HepG2 (cell line): Measurements from ENCODE around the gene POU3F1. TPM values are rescaled to one million over a fixed set of nuclear protein-coding genes. Genes with fewer than 3 reads are reported as not detected.

Source experiments
- ATAC-seq: fragments of 200-7000 bp; cut with Tn5 transposase; 3 replicates; pipeline ENCODE4 v1.9.1; 2020; ENCODE audit warnings: mild to moderate bottlenecking, moderate library complexity
- BruUV-seq: library from RNA; stranded (reverse); fragments of 400-500 nt; replicated peaks from 2 replicates; lab custom pipeline; 2021; lab: Mats Ljungman, UMichigan
- CTCF ChIA-PET: fragments of 300-600 bp; formaldehyde crosslinking; extraction: SDS; loops from one replicate; lab custom pipeline; 2021; ENCODE audit warnings: low total read pairs, inconsistent platforms, low intra/inter-chr PET ratio; lab: Yijun Ruan, JAX
- POLR2A ChIA-PET: fragments of 350-600 bp; sonication (Branson Sonifier 250); formaldehyde crosslinking; loops from one replicate; lab custom pipeline; 2020; ENCODE audit warnings: antibody characterized with exemption, inconsistent platforms; lab: Yijun Ruan, JAX
- DNase-seq: peaks from one replicate; pipeline ENCODE4 v3.0.0-alpha.2; 2015; ENCODE audit warnings: low spot score
- FAIRE-seq: peaks from 3 replicates; lab custom pipeline; 2011; peaks lifted over from hg19 to GRCh38; lab: Jason Lieb, UNC
- H2AFZ ChIP-seq: one replicate; pipeline ENCODE4 v1.6.1; 2011; ENCODE audit warnings: low read length, inconsistent platforms
- H3K27ac ChIP-seq: fragments of 300-600 bp; 3 replicates; pipeline ENCODE4 v1.8.0; 2011; ENCODE audit warnings: mixed run types, mild to moderate bottlenecking, mixed read lengths, low read length, inconsistent platforms; ENCODE audit not compliant: insufficient read depth; ENCODE audit errors: extremely low read length
- H3K27me3 ChIP-seq, 2 experiments: fragments of 200-600 bp in 1 of 2; 2 replicates in 1 of 2; 3 replicates in 1 of 2; pipeline versions ENCODE4 v1.6.0 to v1.8.0; 2011; ENCODE audit warnings: low read length in 2 of 2, mild to moderate bottlenecking in 2 of 2, moderate library complexity in 2 of 2, inconsistent platforms in 1 of 2; ENCODE audit not compliant: insufficient read depth in 2 of 2, control insufficient read depth in 1 of 2
- H3K36me3 ChIP-seq, 2 experiments: fragments of 200-600 bp in 1 of 2; replicated peaks in 1 of 2; 2 replicates in 1 of 2; 3 replicates in 1 of 2; pipeline versions ENCODE4 v1.5.1 to v1.8.0; 2011; ENCODE audit warnings: low read length in 2 of 2, inconsistent platforms in 1 of 2; ENCODE audit not compliant: insufficient read depth in 2 of 2, control insufficient read depth in 1 of 2
- H3K4me1 ChIP-seq: 2 replicates; pipeline ENCODE4 v1.5.1; 2012; ENCODE audit warnings: low read length, inconsistent platforms; ENCODE audit not compliant: insufficient read depth
- H3K4me2 ChIP-seq: 2 replicates; pipeline ENCODE4 v1.6.0; 2011; ENCODE audit warnings: low read depth, low read length, inconsistent platforms
- H3K4me3 ChIP-seq, 3 experiments: fragments of 200-600 bp in 1 of 3; sonication (generic), shearing (Covaris generic) in 1 of 3; replicated peaks in 1 of 3; 2 replicates each; pipeline ENCODE4 v1.5.1; 2011 to 2016; ENCODE audit warnings: low read length in 3 of 3, inconsistent platforms in 2 of 3, low read depth in 2 of 3, mild to moderate bottlenecking in 2 of 3, control low read depth in 1 of 3, mixed read lengths in 1 of 3; ENCODE audit not compliant: insufficient read depth in 1 of 3
- H3K79me2 ChIP-seq: one replicate; pipeline ENCODE4 v1.6.1; 2011; ENCODE audit warnings: low read length, inconsistent platforms; ENCODE audit not compliant: insufficient read depth
- H3K9ac ChIP-seq: 2 replicates; pipeline ENCODE4 v1.6.0; 2011; ENCODE audit warnings: mild to moderate bottlenecking, low read depth, low read length, inconsistent platforms; ENCODE audit not compliant: insufficient read depth
- H3K9me3 ChIP-seq: 2 replicates; pipeline ENCODE4 v1.5.1; 2012; ENCODE audit warnings: mild to moderate bottlenecking, low read length
- H4K20me1 ChIP-seq: 2 replicates; pipeline ENCODE4 v1.6.0; 2011; ENCODE audit warnings: inconsistent platforms, mild to moderate bottlenecking, low read length, moderate library complexity; ENCODE audit not compliant: insufficient read depth
- CHD2 ChIP-seq: IDR thresholded peaks from 2 replicates; pipeline ENCODE4 v1.6.1; 2011; ENCODE audit warnings: low read depth, low read length, improper control_type of control experiment
- GATAD2A ChIP-seq: IDR thresholded peaks from 2 replicates; pipeline ENCODE4 v1.6.1; 2016
- NFRKB ChIP-seq: fragments of 450-650 bp; IDR thresholded peaks from 2 replicates; pipeline ENCODE4 v1.6.1; 2017
- NFYB ChIP-seq: sonication (generic); formaldehyde crosslinking; IDR thresholded peaks from 2 replicates; pipeline ENCODE4 v1.4.0; 2020; ENCODE audit warnings: missing genetic modification reagents
- PPARG ChIP-seq: conservative IDR thresholded peaks from 2 replicates; pipeline ENCODE4 v1.6.1; 2016; ENCODE audit warnings: missing biosample characterization, missing genetic modification reagents
- RARG ChIP-seq: sonication (generic); formaldehyde crosslinking; IDR thresholded peaks from 2 replicates; pipeline ENCODE4 v1.4.0; 2020; ENCODE audit warnings: low read depth, mild to moderate bottlenecking, missing genetic modification reagents
- RXRA ChIP-seq: sonication (generic); formaldehyde crosslinking; IDR thresholded peaks from 2 replicates; pipeline ENCODE4 v1.5.1; 2020; ENCODE audit warnings: missing genetic modification reagents
- TCF7L2 ChIP-seq: IDR thresholded peaks from 2 replicates; pipeline ENCODE4 v1.6.1; 2011; ENCODE audit warnings: mild to moderate bottlenecking, low read depth, low read length, moderate library complexity
- TEAD3 ChIP-seq: optimal IDR thresholded peaks from 2 replicates; pipeline ENCODE3; 2016; ENCODE audit warnings: borderline replicate concordance
- ZC3H4 ChIP-seq: sonication (generic); formaldehyde crosslinking; IDR thresholded peaks from 2 replicates; pipeline ENCODE4 v1.4.0; 2020; ENCODE audit warnings: missing genetic modification reagents, borderline replicate concordance
- ZNF451 ChIP-seq: sonication (generic); formaldehyde crosslinking; IDR thresholded peaks from 2 replicates; pipeline ENCODE4 v1.5.0; 2020; ENCODE audit warnings: mild to moderate bottlenecking, missing genetic modification reagents
- ZNF75D ChIP-seq: sonication (generic); formaldehyde crosslinking; IDR thresholded peaks from 2 replicates; pipeline ENCODE4 v1.8.1; 2023; ENCODE audit warnings: missing genetic modification reagents, mild to moderate bottlenecking, borderline replicate concordance
- ZNF891 ChIP-seq: sonication (generic); formaldehyde crosslinking; IDR thresholded peaks from 2 replicates; pipeline ENCODE4 v1.5.0; 2020; ENCODE audit warnings: mild to moderate bottlenecking, missing genetic modification reagents
- WGBS: methylation state at CpG from one replicate; pipeline ENCODE4 v1.1.6; 2017; ENCODE audit warnings: low lambda C conversion rate; 5-methylcytosine and 5-hydroxymethylcytosine counted together
- in situ Hi-C: cut with HindIII; loops from 2 replicates; pipeline ENCODE4 v1.10.0; 2017; ENCODE audit warnings: low pct_unique_long_range_greater_than_20kb; ENCODE audit not compliant: extremely low pct_ligation_motif_present
- intact Hi-C: fragments of 100-400 bp; cut with micrococcal nuclease; formaldehyde crosslinking; loops from one replicate; pipeline ENCODE4 v1.10.0; 2022; ENCODE audit not compliant: unreplicated experiment
- polyA plus RNA-seq, 8 experiments: library from polyadenylated mRNA; depleted of rRNA in 3 of 8; stranded (reverse) in 7 of 8; unstranded in 1 of 8; fragments of >200 nt; fragmentation: Illumina TruSeq in 4 of 8; extraction: Trizol in 4 of 8; gene quantifications; 2 replicates each; pipeline versions ENCODE4 v1.2.1 to v1.2.3, GENCODE V29; 2011 to 2016; ENCODE audit warnings: low read depth in 4 of 8, missing spikeins in 1 of 8, mixed read lengths in 1 of 8; ENCODE audit not compliant: insufficient read depth in 1 of 8
- total RNA-seq, 5 experiments: library from RNA; depleted of rRNA; stranded (reverse); fragments of >200 nt; fragmentation: Illumina TruSeq; extraction: Trizol; gene quantifications; 2 replicates each; pipeline ENCODE4 v1.2.3, GENCODE V29; 2016; ENCODE audit warnings: low read depth in 1 of 5
- TF ChIP-seq, protein P1 (sequence below): sonication (generic); formaldehyde crosslinking; IDR thresholded peaks from 2 replicates; pipeline ENCODE4 v1.4.0; 2020; ENCODE audit warnings: missing genetic modification reagents
- TF ChIP-seq, protein P2 (sequence below), 2 experiments: sonication (generic) in 1 of 2; formaldehyde crosslinking in 1 of 2; IDR thresholded peaks; 2 replicates each; pipeline versions ENCODE4 v1.6.1 to v1.9.0; 2014 to 2022; ENCODE audit warnings: antibody characterized with exemption in 1 of 2, borderline replicate concordance in 1 of 2, inconsistent platforms in 1 of 2, low read depth in 1 of 2, missing genetic modification reagents in 1 of 2

Gene POU3F1
- total and polyA plus RNA-seq, 2 of the 13 experiments (the other 11 are each of a cell fraction or from before 2014, with no cell fraction given) = not detected

DNA sequence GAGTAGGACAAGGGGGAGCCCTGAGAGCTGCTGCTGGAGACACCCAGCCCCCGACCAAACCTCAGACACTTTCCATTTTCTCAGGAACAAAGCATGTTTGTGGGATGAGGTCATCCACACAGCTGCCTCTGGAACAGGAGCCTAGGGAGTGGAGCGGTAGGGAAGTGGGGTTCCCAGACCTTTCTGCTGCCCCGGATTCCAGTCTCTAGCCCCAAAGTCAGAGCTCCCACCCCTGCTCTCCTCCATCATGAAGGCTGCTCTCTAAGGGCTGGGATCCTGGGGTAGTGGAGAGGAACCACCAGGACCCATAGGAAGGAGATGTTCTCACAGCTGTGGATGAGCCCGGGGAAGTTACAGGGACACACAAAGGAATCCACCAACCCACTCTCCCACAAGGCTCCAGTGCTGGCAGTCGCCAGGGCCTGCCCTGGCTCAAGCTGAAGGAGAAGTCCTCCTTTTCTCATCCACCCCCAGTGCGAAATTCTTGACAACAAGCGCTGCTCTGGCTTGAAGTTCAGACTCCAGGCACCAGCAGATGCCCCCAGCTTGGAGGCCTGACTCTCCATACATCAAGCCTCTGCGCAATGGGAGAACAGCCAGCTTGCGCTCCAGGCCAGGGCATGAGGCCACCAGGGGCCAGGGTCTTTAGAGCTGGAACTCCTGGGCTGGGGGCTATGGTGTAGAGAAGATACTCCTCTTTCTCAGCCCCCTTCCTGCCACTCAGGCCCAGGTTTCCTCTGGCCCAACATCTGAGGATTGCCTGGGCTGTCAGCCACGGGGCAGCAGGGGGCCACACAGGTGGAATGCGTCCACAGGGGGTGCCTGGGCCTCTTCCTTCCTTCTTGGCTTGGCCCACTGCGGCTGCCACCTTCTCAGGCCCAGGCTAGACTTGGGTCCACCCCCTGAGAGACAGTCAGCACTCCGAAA, 45.8 kb downstream of the POU3F1 start:
- Histone ChIP-seq H3K4me3 (peak overlapping the region in 2 of 3 experiments; percentile 23 to 58; a peak in 4 of 6 replicates), H3K4me1 (peaks cover 58% of the 10 kb centered on the region), H3K4me2 (peak overlapping the region; percentile 78), H4K20me1 (no peaks in the 10 kb centered on the region), H3K79me2 (peaks cover 22% of the 10 kb centered on the region), H3K27me3 (no peaks in the 10 kb centered on the region; a peak in 1 of 5 replicates), H3K27ac (peak overlapping the region; percentile 72), H3K9ac (peak overlapping the region; percentile 69), H3K9me3 (no peaks in the 10 kb centered on the region), H3K36me3 (peaks cover 6 to 15% of the 10 kb centered on the region in 2 experiments), H2AFZ (no peak overlapping the region)
- WGBS = 42% methylated on average over 7 of the region's 13 CpGs
- peak; percentile 46 for ATAC-seq
- peak; percentile 56 for DNase-seq
- BruUV-seq = TSS peak; percentile 93
- no peak for FAIRE-seq
- POLR2A ChIA-PET = interaction anchor here (0.6 to 3.6 kb wide), 10 partner anchors 10 to 142 kb away, joined by 3 to 48 read pairs (median 5); partner anchors contain the start of genes INPP5B, MTF1, SF3A3 and UTP11
- CTCF ChIA-PET = no interaction called here
- in situ Hi-C loops = no loop called here
- intact Hi-C loops = no loop called here
- TF ChIP-seq GATAD2A = 0 out of 2 replicates have a peak, but pooled peaks have one; percentile 12
- TF ChIP-seq RARG (CRISPR knock-in tag) = no peak
- TF ChIP-seq PPARG (CRISPR knock-in tag) = no peak
- no peak for TF ChIP-seq TCF7L2
- no peak for TF ChIP-seq CHD2
- TF ChIP-seq ZC3H4 = 0 out of 2 replicates have a peak, but pooled peaks have one; percentile 63
- no peak for TF ChIP-seq NFRKB
- TF ChIP-seq, protein P1, sequence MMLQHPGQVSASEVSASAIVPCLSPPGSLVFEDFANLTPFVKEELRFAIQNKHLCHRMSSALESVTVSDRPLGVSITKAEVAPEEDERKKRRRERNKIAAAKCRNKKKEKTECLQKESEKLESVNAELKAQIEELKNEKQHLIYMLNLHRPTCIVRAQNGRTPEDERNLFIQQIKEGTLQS = peak; percentile 88
- TF ChIP-seq ZNF891 = no peak
- no peak for TF ChIP-seq ZNF75D (CRISPR knock-in tag)
- peak; percentile 50 for TF ChIP-seq TEAD3 (CRISPR knock-in tag)
- TF ChIP-seq ZNF451 = no peak
- no peak for TF ChIP-seq RXRA (CRISPR knock-in tag)
- TF ChIP-seq NFYB = no peak
- TF ChIP-seq, protein P2, sequence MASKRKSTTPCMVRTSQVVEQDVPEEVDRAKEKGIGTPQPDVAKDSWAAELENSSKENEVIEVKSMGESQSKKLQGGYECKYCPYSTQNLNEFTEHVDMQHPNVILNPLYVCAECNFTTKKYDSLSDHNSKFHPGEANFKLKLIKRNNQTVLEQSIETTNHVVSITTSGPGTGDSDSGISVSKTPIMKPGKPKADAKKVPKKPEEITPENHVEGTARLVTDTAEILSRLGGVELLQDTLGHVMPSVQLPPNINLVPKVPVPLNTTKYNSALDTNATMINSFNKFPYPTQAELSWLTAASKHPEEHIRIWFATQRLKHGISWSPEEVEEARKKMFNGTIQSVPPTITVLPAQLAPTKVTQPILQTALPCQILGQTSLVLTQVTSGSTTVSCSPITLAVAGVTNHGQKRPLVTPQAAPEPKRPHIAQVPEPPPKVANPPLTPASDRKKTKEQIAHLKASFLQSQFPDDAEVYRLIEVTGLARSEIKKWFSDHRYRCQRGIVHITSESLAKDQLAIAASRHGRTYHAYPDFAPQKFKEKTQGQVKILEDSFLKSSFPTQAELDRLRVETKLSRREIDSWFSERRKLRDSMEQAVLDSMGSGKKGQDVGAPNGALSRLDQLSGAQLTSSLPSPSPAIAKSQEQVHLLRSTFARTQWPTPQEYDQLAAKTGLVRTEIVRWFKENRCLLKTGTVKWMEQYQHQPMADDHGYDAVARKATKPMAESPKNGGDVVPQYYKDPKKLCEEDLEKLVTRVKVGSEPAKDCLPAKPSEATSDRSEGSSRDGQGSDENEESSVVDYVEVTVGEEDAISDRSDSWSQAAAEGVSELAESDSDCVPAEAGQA (IDR thresholded peaks at IDR 0.05; ENCODE audit: low read depth) = no peak
- TF ChIP-seq, protein P2 (CRISPR knock-in tag; IDR thresholded peaks at IDR 0.05; ENCODE audit: borderline replicate concordance) = no peak
